DMS79 (cell line): ENCODE results near the gene NOTUM.
"Not testable (repeated sequence)": the region's sequence is repeated elsewhere in the genome, so short reads cannot be mapped to it uniquely, and the experiment has no call there.

Experiments
- DNase-seq: peaks from one replicate; lab custom pipeline; 2025; lab: John Stamatoyannopoulos, UW

Gene NOTUM

DNA sequence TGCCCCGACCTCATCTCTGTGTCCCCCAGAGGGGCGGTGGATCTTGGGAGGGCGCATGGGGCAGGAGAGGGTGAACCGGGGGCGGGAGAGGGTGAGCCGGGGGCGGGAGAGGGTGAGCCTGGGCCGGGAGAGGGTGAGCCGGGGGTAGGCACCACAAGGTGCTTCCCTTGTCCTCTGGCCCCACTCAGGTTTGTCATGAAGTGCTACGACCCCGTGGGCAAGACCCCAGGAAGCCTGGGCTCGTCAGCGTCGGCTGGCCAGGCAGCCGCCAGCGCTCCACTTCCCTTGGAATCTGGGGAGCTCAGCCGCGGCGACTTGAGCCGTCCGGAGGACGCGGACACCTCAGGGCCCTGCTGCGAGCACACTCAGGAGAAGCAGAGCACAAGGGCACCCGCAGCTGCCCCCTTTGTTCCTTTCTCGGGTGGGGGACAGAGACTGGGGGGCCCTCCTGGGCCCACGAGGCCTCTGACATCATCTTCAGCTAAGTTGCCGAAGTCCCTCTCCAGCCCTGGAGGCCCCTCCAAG, 35.3 kb upstream of the NOTUM start:
- DNase-seq = no peak

DNA sequence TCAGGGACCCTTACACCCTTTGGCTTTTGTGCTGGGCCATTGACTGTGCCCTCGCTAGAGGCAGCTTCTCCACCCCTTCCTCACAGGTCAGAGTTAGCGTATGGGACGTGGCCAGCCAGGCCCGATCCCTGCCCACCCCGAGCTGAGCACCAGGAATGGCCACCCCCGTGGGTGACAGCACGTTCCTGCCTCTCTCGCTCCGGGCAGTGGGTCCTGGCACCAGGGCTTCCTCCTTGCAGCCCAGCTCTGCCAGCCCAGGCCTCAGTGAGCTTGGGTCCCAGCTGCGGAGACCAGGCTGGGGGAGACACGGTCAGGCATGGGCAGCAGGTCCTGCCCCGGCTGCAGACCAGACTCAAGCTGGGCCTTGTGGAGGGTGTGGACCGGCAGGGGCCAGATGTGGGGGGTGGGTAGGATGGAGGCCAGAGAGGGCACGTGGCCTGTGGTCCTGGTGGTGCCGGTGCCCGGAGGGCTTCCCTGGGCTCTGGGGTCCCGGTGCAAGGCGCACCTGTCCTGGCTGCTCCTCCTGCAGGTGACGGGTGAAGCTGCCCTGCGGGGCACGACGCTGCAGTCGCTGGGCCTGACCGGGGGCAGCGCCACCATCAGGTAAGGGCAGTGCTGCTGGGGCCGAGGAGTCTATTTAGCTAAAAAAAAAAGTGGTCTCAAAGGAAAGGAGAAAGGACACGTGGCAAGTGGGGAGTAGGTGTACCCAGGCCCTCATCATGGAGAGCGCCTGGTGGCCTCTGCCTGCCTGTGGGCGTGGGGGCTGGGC, 34.7 kb upstream of the NOTUM start:
- DNase-seq = no peak

- no peak for DNase-seq
Observed at GRCh38 chr17:81994593-81995462, 33.8 kb upstream of the NOTUM start.

GRCh38 chr17:81993729-81994592, 33.0 kb upstream of the NOTUM start:
- DNase-seq = no peak

- DNase-seq = no peak
Observed at GRCh38 chr17:81992306-81993102, 31.5 kb upstream of the NOTUM start.

- DNase-seq = peak; percentile 52
Observed at GRCh38 chr17:81991684-81992305, 30.8 kb upstream of the NOTUM start.

DNA sequence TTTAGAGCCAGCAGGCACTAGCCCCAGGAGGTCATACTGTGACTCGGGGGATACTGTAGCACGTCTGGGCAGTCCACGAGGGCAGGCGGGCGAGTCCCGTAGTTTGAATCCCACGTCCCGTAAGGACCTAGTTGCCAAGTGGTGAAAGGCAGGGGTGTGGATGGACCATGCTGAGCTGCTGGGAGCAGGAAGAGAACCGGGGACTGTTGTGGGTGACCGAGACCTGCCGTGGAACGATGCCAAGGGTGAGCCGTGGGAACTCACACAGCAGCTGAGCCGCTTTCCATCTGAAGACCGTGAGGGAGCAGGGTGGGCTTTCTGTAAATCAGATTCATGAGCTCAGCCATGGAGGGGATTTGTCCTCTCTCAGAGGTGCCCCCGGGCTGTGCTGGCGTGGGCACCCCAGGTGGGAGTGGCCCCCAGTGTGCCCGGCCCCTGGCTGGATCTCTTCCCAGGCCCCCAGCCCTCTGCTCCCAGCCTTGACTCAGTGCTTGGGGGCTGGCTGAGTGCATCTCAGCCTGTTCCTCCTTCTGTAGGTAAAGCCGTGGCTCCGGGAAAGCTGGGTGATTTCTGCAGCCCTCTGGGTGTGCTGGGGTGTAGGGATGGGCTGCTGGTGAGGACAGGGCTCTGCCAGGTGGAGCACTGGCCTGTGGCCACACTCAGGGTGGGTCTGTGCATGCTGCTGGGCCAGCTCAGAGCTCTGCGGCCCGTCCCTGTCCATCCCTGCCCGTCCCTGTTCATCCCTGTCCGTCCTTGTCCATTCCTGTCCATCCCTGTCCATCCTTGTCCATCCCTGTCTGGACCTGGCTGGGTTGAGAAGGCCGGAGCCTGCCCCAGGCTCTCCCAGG, 30.1 kb upstream of the NOTUM start:
- no peak for DNase-seq

DNA sequence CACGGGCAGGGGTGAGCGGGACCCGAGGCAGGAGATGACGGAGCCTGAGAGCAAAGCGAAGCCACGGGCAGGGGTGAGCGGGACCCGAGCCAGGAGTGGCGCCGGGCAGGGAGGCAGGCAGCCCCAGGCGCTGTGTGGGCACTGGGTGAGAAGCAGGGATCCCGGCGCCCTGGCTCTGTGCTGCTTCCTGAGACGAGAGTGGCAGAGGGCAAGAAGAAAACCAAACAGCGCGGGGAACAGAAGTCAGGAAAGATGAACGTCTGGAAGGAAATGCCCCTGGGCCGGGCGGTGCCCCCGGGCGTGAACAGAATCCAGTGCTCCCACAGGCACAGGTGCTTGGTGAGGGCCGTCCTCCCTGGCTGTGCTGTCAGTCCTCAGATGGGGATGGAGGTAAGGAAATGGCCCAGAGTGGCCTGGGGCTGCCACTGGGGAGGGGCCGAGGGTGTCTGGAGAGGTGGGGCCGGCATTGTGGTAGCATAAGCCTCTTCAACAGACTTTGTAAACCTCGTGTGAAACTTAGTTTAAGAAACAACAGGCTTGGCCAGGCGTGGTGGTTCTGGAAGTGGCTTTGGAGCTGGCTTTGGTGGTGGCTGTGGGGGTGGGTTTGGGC, 26.3 kb upstream of the NOTUM start:
- no peak for DNase-seq

- no peak for DNase-seq
Observed at GRCh38 chr17:81986606-81987005, 25.6 kb upstream of the NOTUM start.

- DNase-seq = no peak
Observed at GRCh38 chr17:81984773-81985410, 23.9 kb upstream of the NOTUM start.

GRCh38 chr17:81983639-81984373, 22.8 kb upstream of the NOTUM start:
- DNase-seq = no peak

DNA sequence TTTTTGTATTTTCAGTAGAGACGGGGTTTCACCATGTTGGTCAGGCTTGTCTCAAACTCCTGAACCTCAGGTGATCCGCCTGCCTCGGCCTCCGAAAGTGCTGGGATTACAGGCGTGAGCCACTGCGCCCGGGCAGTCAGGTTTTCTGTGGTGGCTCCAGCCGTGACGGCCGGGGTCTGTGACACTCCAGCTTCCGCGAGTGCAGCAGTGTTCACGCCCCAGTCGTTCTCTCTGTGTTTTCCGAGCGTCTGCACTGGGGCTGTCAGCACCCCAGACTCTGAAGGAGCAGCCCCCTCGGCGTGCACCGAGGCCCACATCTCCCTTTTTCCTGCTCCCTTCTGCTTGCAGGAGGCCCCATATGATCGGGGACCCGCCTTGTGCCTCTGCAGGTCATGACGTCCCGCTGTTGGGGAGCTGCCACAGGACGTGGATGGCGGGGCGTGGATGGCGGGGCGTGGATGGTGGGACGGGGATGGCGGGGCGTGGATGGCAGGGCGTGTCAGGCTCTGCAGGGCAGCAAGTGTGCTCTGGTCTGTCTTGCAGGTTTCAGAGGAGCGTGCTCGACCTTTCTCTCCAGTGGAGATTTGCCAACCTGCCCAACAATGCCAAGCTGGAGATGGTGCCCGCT, 22.1 kb upstream of the NOTUM start:
- DNase-seq = no peak

- not testable (repeated sequence) for DNase-seq
Observed at GRCh38 chr17:81981511-81981910, 20.5 kb upstream of the NOTUM start.

DNA sequence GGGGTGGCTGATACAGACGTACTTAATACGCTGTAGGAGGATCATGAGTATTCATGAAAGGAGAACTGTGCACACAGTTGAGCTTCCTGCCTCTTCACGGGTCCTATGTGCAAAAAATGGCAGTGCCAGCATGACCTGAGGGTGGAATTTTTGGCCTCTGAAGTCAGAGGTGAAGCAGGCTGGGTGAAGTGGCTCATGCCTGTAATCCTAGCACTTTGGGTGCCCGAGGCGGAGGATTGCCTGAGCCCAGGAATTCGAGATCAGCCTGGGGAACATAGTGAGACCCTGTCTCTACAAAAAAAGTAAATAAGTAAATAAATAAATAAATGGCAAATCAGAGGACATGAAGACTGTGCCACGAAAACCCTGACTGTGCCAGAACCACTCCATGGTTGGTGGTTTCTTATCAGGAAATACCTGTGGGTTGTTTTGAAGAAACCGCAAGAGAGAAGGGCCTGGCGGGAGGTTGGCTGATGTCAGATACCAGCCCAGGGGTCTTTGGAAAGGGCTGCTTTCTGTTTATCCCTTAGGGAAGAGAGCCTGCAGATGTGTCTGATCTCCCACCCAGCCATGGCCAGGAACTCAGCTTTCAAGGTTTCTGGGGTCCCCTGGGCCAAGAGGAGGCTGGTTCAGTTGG, 19.8 kb upstream of the NOTUM start:
- DNase-seq = peak; percentile 24

DNA sequence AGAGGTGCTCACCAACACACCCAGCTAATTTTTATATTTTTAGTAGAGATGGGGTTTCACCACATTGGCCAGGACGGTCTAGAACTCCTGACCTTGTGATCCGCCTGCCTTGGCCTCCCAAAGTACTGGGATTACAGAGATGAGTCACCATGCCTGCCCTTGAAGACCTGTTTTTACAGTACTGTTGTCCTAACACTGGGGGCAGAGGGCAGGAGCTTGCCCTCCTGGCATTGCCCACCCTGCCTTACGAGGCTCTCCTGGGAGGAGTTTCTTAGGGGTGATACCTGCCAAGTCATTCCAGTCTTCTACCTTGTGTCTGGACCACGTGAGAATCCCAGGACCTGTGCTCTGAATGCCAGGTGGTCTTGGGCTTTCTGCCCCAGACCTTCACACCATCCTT, 19.1 kb upstream of the NOTUM start:
- DNase-seq = no peak

- no peak for DNase-seq
Observed at GRCh38 chr17:81978524-81979298, 17.7 kb upstream of the NOTUM start.
